ENCODE measurements around the gene OR5AK2. TPM values are rescaled to one million over a fixed set of nuclear protein-coding genes. Genes with fewer than 3 reads are reported as not detected.

OR5AK2 gene
- total and polyA plus RNA-seq, 8 donors: 0.55 TPM; not detected in 7

DNA sequence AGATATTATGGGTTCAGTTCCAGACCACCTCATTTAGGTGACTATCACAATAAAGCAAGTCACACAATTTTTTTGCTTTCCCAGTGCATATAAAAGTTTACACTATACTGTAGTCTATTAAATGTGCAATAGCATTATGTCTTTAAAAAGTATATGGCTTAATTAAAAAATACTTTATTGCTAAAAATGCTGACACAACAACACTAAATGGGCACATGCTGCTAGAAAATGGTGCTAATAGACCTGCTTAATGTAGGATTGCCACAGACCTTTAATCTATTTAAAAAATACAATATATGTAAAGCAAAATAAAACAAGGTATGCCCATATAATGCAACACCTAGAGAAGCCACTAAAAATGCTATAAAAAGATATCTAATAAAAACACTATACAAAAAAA, 27.1 kb upstream of the OR5AK2 start:
- no peak for TF ChIP-seq EP300 (IDR thresholded peaks at IDR 0.05)
- TF ChIP-seq, protein P1, sequence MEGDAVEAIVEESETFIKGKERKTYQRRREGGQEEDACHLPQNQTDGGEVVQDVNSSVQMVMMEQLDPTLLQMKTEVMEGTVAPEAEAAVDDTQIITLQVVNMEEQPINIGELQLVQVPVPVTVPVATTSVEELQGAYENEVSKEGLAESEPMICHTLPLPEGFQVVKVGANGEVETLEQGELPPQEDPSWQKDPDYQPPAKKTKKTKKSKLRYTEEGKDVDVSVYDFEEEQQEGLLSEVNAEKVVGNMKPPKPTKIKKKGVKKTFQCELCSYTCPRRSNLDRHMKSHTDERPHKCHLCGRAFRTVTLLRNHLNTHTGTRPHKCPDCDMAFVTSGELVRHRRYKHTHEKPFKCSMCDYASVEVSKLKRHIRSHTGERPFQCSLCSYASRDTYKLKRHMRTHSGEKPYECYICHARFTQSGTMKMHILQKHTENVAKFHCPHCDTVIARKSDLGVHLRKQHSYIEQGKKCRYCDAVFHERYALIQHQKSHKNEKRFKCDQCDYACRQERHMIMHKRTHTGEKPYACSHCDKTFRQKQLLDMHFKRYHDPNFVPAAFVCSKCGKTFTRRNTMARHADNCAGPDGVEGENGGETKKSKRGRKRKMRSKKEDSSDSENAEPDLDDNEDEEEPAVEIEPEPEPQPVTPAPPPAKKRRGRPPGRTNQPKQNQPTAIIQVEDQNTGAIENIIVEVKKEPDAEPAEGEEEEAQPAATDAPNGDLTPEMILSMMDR (IDR thresholded peaks at IDR 0.05): no peak
- no peak for TF ChIP-seq POLR2A (IDR thresholded peaks at IDR 0.05)
- no peak for TF ChIP-seq POLR2AphosphoS5 (IDR thresholded peaks at IDR 0.05)
- Histone ChIP-seq H3K36me3 (no peaks in the 10 kb centered on the region), H3K4me1 (no peaks in the 10 kb centered on the region), H3K27ac (no peak overlapping the region), H3K27me3 (no peaks in the 10 kb centered on the region), H3K9me3 (peaks cover 0 to 7% (median 0%) of the 10 kb centered on the region in 4 donors), H3K4me3 (no peak overlapping the region)
- no peak for DNase-seq
- intact Hi-C loops (cut with DNase I; ENCODE audit: low total_unique reads): no loop called here

DNA sequence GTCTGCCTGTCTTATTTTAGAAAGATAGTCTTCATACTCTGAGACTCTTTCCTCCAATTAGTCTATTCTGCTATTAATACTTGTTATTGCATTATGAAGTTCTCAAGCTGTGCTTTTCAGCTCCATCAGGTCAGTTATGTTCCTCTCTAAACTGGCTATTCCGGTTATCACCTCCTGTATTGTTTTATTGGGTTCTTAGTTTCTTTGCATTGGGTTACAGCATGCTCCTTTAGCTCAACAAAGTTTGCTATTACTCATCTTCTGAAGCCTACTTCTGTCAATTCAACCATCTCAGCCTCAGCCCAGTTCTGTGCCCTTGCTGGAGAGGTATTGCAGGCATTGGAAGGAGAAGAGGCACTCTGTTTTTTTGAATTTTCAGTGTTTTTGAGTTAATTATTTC, 21.0 kb upstream of the OR5AK2 start:
- TF ChIP-seq EP300 (IDR thresholded peaks at IDR 0.05): no peak
- TF ChIP-seq, protein P1 (IDR thresholded peaks at IDR 0.05): no peak
- no peak for TF ChIP-seq POLR2A (IDR thresholded peaks at IDR 0.05)
- no peak for TF ChIP-seq POLR2AphosphoS5 (IDR thresholded peaks at IDR 0.05)
- Histone ChIP-seq H3K9me3 (peaks cover 0 to 16% (median 0%) of the 10 kb centered on the region in 4 donors), H3K4me3 (no peak overlapping the region), H3K27ac (no peak overlapping the region), H3K27me3 (no peaks in the 10 kb centered on the region), H3K4me1 (no peaks in the 10 kb centered on the region), H3K36me3 (no peaks in the 10 kb centered on the region)
- DNase-seq: no peak
- intact Hi-C loops (cut with DNase I; ENCODE audit: low total_unique reads): no loop called here
- WGBS, 5 donors: 52 to 83% (median 74%) methylated on average over 1 of the region's 1 CpG

DNA sequence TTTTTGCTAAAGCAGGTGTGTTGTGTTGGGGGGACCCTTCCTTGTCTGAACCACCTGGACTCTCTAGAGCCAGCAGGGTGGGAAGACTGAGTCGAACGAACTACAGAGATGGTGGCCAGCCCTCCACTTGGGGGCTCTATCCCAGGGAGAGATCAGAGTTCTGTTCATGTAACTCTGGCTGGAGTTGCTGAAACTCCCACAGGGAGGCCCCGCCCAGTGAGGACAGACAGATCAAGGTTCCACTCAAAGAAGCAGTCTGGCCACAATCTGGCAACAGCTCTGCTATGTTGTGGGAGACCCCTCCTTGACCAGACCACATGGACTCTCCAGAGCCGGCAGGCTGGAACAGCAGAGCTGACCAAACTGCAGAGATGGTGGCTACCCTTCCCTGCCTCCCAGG, 20.2 kb upstream of the OR5AK2 start:
- WGBS, 5 donors: 71 to 89% (median 84%) methylated on average over 3 to 4 of the region's 4 CpGs
- H3K4me3 ChIP-seq: no peak overlapping the region
- intact Hi-C loops (cut with DNase I; ENCODE audit: low total_unique reads): no loop called here
- TF ChIP-seq POLR2AphosphoS5 (IDR thresholded peaks at IDR 0.05) (no peak), POLR2A (IDR thresholded peaks at IDR 0.05) (no peak), EP300 (IDR thresholded peaks at IDR 0.05) (no peak)
- TF ChIP-seq, protein P1 (IDR thresholded peaks at IDR 0.05): no peak
- H3K27me3 ChIP-seq: no peaks in the 10 kb centered on the region
- no peak overlapping the region for H3K27ac ChIP-seq
- peaks cover 0 to 16% (median 0%) of the 10 kb centered on the region in 4 donors for H3K9me3 ChIP-seq
- H3K4me1 ChIP-seq: no peaks in the 10 kb centered on the region
- DNase-seq: no peak
- no peaks in the 10 kb centered on the region for H3K36me3 ChIP-seq

DNA sequence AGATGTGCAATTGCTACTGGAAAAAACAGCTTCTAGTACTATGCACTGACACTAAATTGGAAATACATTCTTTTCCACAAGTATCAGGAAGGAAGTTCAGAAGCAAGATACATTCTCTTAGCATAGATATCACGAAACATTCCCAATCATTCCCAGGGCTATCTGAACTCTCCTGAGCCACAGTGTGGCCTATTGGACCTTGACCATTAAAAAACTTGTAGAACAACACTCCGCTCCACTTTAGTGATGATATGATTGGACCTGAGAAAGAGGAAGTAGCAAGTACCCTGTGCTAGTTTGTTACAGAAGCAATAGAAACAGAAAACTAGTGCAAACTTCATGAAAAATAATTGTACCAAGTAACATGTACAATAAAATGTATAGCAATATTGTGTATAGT, 11.4 kb upstream of the OR5AK2 start:
- no peak overlapping the region for H3K27ac ChIP-seq
- no peaks in the 10 kb centered on the region for H3K9me3 ChIP-seq
- H3K4me1 ChIP-seq: no peaks in the 10 kb centered on the region
- H3K4me3 ChIP-seq: no peak overlapping the region
- DNase-seq: peak in 1 of 2 donors; percentile 29
- TF ChIP-seq EP300 (IDR thresholded peaks at IDR 0.05): no peak
- TF ChIP-seq, protein P1 (IDR thresholded peaks at IDR 0.05): no peak
- TF ChIP-seq POLR2AphosphoS5 (IDR thresholded peaks at IDR 0.05): no peak
- no peak for TF ChIP-seq POLR2A (IDR thresholded peaks at IDR 0.05)
- intact Hi-C loops (cut with DNase I; ENCODE audit: low total_unique reads): no loop called here
- H3K27me3 ChIP-seq: no peaks in the 10 kb centered on the region
- WGBS, 5 donors: 29 to 67% (median 45%) methylated on average over 2 of the region's 2 CpGs
- no peaks in the 10 kb centered on the region for H3K36me3 ChIP-seq

Data from stomach (tissue), 9 donors.